ENCODE measurements around the gene FCGBP.

The FCGBP gene

GRCh38 chr19:39953915-39954314 lies 19.5 kb upstream of the FCGBP start:
- no peak for TF ChIP-seq POLR2AphosphoS5 (IDR thresholded peaks at IDR 0.05; ENCODE audit: low read depth, low read length)
- no peak for TF ChIP-seq TAF1 (IDR thresholded peaks at IDR 0.05; ENCODE audit: borderline replicate concordance, insufficient read depth, low read length)
- TF ChIP-seq SIN3A (IDR thresholded peaks at IDR 0.05; ENCODE audit: borderline replicate concordance, insufficient read depth, low read length), result no peak
- TF ChIP-seq REST (IDR thresholded peaks at IDR 0.05; ENCODE audit: insufficient read depth in 1 of 2, low read depth in 2 of 2, low read length in 2 of 2), result no peak
- no peak for TF ChIP-seq FOXP2 (optimal IDR thresholded peaks at IDR 0.05; ENCODE audit: borderline replicate concordance, extremely low read depth, extremely low read length, insufficient read depth)

GRCh38 chr19:39951686-39952085 lies 17.3 kb upstream of the FCGBP start:
- TF ChIP-seq TAF1 (IDR thresholded peaks at IDR 0.05; ENCODE audit: borderline replicate concordance, insufficient read depth, low read length) (no peak), REST (IDR thresholded peaks at IDR 0.05; ENCODE audit: insufficient read depth in 1 of 2, low read depth in 2 of 2, low read length in 2 of 2) (no peak), FOXP2 (optimal IDR thresholded peaks at IDR 0.05; ENCODE audit: borderline replicate concordance, extremely low read depth, extremely low read length, insufficient read depth) (no peak), POLR2AphosphoS5 (IDR thresholded peaks at IDR 0.05; ENCODE audit: low read depth, low read length) (no peak), SIN3A (IDR thresholded peaks at IDR 0.05; ENCODE audit: borderline replicate concordance, insufficient read depth, low read length) (no peak)

- TF ChIP-seq POLR2AphosphoS5 (IDR thresholded peaks at IDR 0.05; ENCODE audit: low read depth, low read length) (no peak), TAF1 (IDR thresholded peaks at IDR 0.05; ENCODE audit: borderline replicate concordance, insufficient read depth, low read length) (no peak), FOXP2 (optimal IDR thresholded peaks at IDR 0.05; ENCODE audit: borderline replicate concordance, extremely low read depth, extremely low read length, insufficient read depth) (no peak), SIN3A (IDR thresholded peaks at IDR 0.05; ENCODE audit: borderline replicate concordance, insufficient read depth, low read length) (no peak)
Observed at GRCh38 chr19:39951065-39951650, 16.7 kb upstream of the FCGBP start.

- TF ChIP-seq TAF1 (IDR thresholded peaks at IDR 0.05; ENCODE audit: borderline replicate concordance, insufficient read depth, low read length) (no peak), SIN3A (IDR thresholded peaks at IDR 0.05; ENCODE audit: borderline replicate concordance, insufficient read depth, low read length) (no peak), FOXP2 (optimal IDR thresholded peaks at IDR 0.05; ENCODE audit: borderline replicate concordance, extremely low read depth, extremely low read length, insufficient read depth) (no peak), POLR2AphosphoS5 (IDR thresholded peaks at IDR 0.05; ENCODE audit: low read depth, low read length) (no peak), REST (IDR thresholded peaks at IDR 0.05; ENCODE audit: insufficient read depth in 1 of 2, low read depth in 2 of 2, low read length in 2 of 2) (no peak)
Observed at GRCh38 chr19:39949026-39949747, 14.8 kb upstream of the FCGBP start.

GRCh38 chr19:39946532-39946931 lies 12.1 kb upstream of the FCGBP start:
- TF ChIP-seq FOXP2 (optimal IDR thresholded peaks at IDR 0.05; ENCODE audit: borderline replicate concordance, extremely low read depth, extremely low read length, insufficient read depth) (no peak), REST (IDR thresholded peaks at IDR 0.05; ENCODE audit: insufficient read depth in 1 of 2, low read depth in 2 of 2, low read length in 2 of 2) (no peak), TAF1 (IDR thresholded peaks at IDR 0.05; ENCODE audit: borderline replicate concordance, insufficient read depth, low read length) (no peak), POLR2AphosphoS5 (IDR thresholded peaks at IDR 0.05; ENCODE audit: low read depth, low read length) (no peak), SIN3A (IDR thresholded peaks at IDR 0.05; ENCODE audit: borderline replicate concordance, insufficient read depth, low read length) (no peak)

Data from PFSK-1 (cell line).